Measurements from ENCODE around the gene STXBP6.

- TF ChIP-seq EZH2phosphoT487 (IDR thresholded peaks at IDR 0.05; ENCODE audit: borderline replicate concordance, low read length) (no peak), CTCF (IDR thresholded peaks at IDR 0.05; ENCODE audit: low read depth, low read length, poor library complexity, severe bottlenecking) (no peak)
These were observed 30.7 kb upstream of the STXBP6 start for GRCh38 chr14:25080682-25081081.
